ENCODE results near the gene CEP41.

- TF ChIP-seq CTCF (conservative IDR thresholded peaks at IDR 0.05; ENCODE audit: low read length) (no peak), EZH2phosphoT487 (IDR thresholded peaks at IDR 0.05; ENCODE audit: borderline replicate concordance, low read depth, low read length) (no peak)
Observed at GRCh38 chr7:130409067-130409711, 31.6 kb downstream of the CEP41 start.
